ENCODE measurements around the gene TNRC6C. TPM values are rescaled to one million over a fixed set of nuclear protein-coding genes. Genes with fewer than 3 reads are reported as not detected.

Gene TNRC6C
- total RNA-seq, 4 donors from 2014 or later, result 6.4 to 20.5 (median 10.5) TPM

GRCh38 chr17:77925831-77926543, 32.5 kb upstream of the TNRC6C start:
- no peak for TF ChIP-seq CTCF (IDR thresholded peaks at IDR 0.05)
- ATAC-seq (ENCODE audit: low FRiP score) (no peak), DNase-seq (ENCODE audit: low spot score) (no peak)

GRCh38 chr17:77926981-77927380, 31.5 kb upstream of the TNRC6C start:
- ATAC-seq (ENCODE audit: low FRiP score) (no peak), DNase-seq (ENCODE audit: low spot score) (no peak)
- TF ChIP-seq CTCF (IDR thresholded peaks at IDR 0.05), result no peak

DNA sequence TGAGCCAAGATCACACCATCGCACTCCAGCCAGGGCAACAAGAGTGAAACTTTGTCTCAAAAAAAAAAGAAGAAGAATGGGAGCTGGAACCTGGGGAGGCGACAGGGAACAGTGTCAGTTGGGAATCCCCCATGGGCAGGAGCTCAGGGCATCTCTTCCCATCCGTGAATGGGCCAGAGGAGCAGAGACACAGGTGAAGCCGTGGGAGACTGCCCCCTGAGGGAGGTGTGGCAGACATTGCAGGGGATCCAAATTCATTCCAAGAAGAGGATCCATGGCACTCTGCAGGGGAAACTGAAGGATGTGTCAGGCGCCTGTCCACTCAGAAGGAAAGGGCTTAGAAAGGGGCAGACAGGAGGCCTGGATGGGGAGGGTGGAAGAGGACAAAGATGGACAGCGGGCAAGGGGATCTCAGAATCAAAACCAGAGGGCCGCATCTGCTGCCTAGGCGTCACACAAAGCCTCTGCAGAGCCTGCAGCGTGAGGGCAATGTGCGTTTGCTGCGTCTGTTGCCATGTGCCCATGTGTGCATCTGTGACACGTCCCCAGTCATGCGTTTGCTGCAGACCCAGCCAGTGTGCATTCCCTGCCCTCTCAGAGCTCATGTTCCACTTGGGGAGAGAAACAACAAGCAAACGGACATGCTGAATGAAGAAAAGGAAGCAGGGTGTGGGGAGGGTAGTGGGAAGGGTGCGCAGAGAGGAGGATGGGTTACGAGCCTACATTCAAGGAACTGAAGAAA, 30.6 kb upstream of the TNRC6C start:
- DNase-seq (ENCODE audit: low spot score), result no peak
- TF ChIP-seq CTCF (IDR thresholded peaks at IDR 0.05), result no peak
- no peak for ATAC-seq (ENCODE audit: low FRiP score)

DNA sequence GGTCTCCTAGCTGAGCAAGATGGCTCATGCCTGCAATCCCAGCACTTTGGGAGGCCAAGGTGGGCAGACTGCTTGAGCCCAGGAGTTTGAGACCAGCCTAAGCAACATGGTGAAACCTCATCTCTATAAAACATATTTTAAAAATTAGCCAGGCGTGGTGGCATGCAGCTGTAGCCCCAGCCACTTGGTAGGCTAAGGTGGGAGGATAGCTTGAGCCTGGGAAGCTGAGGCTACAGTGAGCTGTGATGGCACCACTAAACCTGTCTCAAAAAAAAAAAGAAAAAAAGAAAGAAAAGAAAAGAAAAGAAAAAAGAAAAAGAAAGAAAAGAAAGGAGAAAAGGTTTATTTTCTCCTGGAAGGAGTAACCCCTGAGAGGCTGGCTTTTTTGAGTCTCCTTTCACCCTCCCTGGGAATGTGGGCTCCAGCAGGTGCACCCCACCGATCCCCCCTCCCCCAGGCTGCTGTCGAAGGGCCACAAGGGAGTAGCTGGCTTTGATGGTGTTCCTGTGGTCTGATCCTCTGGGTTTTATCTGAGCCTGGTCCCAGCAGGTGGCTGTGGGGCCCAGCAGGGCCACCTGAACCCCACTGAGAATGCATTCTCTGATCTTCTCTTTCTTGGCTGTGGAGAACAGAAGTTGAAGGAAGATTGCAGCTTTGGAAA, 29.9 kb upstream of the TNRC6C start:
- DNase-seq (ENCODE audit: low spot score), result no peak
- ATAC-seq (ENCODE audit: low FRiP score), result no peak
- no peak for TF ChIP-seq CTCF (IDR thresholded peaks at IDR 0.05)

GRCh38 chr17:77929180-77929564, 29.3 kb upstream of the TNRC6C start:
- ATAC-seq (ENCODE audit: low FRiP score) (no peak), DNase-seq (ENCODE audit: low spot score) (no peak)
- no peak for TF ChIP-seq CTCF (IDR thresholded peaks at IDR 0.05)

GRCh38 chr17:77929871-77930436, 28.5 kb upstream of the TNRC6C start:
- no peak for TF ChIP-seq CTCF (IDR thresholded peaks at IDR 0.05)
- ATAC-seq (ENCODE audit: low FRiP score) (no peak), DNase-seq (ENCODE audit: low spot score) (no peak)

Measured in omental fat pad (tissue), 4 donors.